Gastroesophageal sphincter (tissue), 3 donors: ENCODE data around the gene SKIDA1.

Experiments
- POLR2A ChIP-seq, 2 donors: fragments of 450-650 bp; IDR thresholded peaks; one replicate each; pipeline ENCODE4 v1.6.1; 2017; ENCODE audit warnings: antibody characterized with exemption in 2 of 2, mild to moderate bottlenecking in 2 of 2, moderate library complexity in 1 of 2
- POLR2AphosphoS5 ChIP-seq: sonication (generic); formaldehyde crosslinking; IDR thresholded peaks from one replicate; pipeline ENCODE4 v1.6.1; 2017; ENCODE audit warnings: antibody characterized with exemption
- TF ChIP-seq, protein P1 (sequence below), 4 experiments: fragments of 200-600 bp in 2 of 4; fragments of 450-650 bp in 2 of 4; sonication (generic) in 1 of 4; IDR thresholded peaks; one replicate each; pipeline ENCODE4 v1.5.1; 2017 to 2019; ENCODE audit warnings: antibody characterized with exemption in 4 of 4, mild to moderate bottlenecking in 2 of 4, moderate library complexity in 2 of 4

DNA sequence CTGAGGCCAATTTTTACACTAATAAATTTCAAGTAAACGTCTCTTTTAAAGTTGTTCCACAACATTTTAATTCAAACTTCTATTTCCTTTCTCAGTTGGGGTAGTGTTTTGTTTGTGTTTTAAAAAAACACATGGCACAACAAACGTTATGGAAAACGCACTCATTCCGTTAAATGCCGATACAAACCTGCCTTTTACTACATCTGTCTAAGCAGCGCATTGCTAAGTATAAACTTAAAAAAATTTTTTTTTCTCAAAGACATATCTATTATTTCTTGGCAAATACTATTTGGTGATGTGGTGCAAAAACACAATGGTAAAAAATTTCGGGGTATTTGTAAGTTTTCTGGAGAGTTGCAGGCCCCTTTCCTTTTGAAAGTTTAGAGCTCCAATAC, 1.4 kb downstream of the SKIDA1 start:
- TF ChIP-seq, protein P1, sequence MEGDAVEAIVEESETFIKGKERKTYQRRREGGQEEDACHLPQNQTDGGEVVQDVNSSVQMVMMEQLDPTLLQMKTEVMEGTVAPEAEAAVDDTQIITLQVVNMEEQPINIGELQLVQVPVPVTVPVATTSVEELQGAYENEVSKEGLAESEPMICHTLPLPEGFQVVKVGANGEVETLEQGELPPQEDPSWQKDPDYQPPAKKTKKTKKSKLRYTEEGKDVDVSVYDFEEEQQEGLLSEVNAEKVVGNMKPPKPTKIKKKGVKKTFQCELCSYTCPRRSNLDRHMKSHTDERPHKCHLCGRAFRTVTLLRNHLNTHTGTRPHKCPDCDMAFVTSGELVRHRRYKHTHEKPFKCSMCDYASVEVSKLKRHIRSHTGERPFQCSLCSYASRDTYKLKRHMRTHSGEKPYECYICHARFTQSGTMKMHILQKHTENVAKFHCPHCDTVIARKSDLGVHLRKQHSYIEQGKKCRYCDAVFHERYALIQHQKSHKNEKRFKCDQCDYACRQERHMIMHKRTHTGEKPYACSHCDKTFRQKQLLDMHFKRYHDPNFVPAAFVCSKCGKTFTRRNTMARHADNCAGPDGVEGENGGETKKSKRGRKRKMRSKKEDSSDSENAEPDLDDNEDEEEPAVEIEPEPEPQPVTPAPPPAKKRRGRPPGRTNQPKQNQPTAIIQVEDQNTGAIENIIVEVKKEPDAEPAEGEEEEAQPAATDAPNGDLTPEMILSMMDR (IDR thresholded peaks at IDR 0.05), result no peak
- TF ChIP-seq POLR2AphosphoS5 (no peak), POLR2A (IDR thresholded peaks at IDR 0.05) (no peak)
